Mesendoderm (in vitro differentiated cells): Measurements from ENCODE around the gene CD53.

Source experiments
- DNase-seq: peaks from one replicate; pipeline ENCODE4 v3.0.0; 2013
- H2AK5ac ChIP-seq: 2 replicates; pipeline ENCODE4 v1.6.1; 2013; ENCODE audit warnings: low read length, inconsistent platforms
- H2BK120ac ChIP-seq: 2 replicates; pipeline ENCODE4 v1.6.1; 2013; ENCODE audit warnings: low read depth, mild to moderate bottlenecking, low read length, moderate library complexity, mixed read lengths
- H2BK15ac ChIP-seq: replicated peaks from 2 replicates; pipeline ENCODE4 v1.6.1; 2013; ENCODE audit warnings: low read depth, mild to moderate bottlenecking, moderate library complexity
- H2BK5ac ChIP-seq: 2 replicates; pipeline ENCODE4 v1.6.1; 2013; ENCODE audit warnings: low read length, inconsistent platforms
- H3K18ac ChIP-seq: 2 replicates; pipeline ENCODE4 v1.6.1; 2013; ENCODE audit warnings: mild to moderate bottlenecking, low read length, mixed read lengths
- H3K23ac ChIP-seq: one replicate; pipeline ENCODE4 v1.6.1; 2013; ENCODE audit warnings: low read length
- H3K27ac ChIP-seq: 2 replicates; pipeline ENCODE4 v1.5.1; 2013; ENCODE audit warnings: low read depth, mild to moderate bottlenecking, inconsistent platforms, low read length, moderate library complexity
- H3K27me3 ChIP-seq: 2 replicates; pipeline ENCODE4 v1.6.1; 2013; ENCODE audit warnings: low read length, control low read depth, mild to moderate bottlenecking, inconsistent platforms; ENCODE audit not compliant: insufficient read depth, poor library complexity
- H3K36me3 ChIP-seq: 2 replicates; pipeline ENCODE4 v1.6.1; 2013; ENCODE audit warnings: low read length, inconsistent platforms; ENCODE audit not compliant: control insufficient read depth, insufficient read depth
- H3K4ac ChIP-seq: one replicate; pipeline ENCODE4 v1.6.1; 2013; ENCODE audit warnings: low read depth, mild to moderate bottlenecking, low read length, moderate library complexity
- H3K4me1 ChIP-seq: 2 replicates; pipeline ENCODE4 v1.6.1; 2013; ENCODE audit warnings: low read depth, low read length, inconsistent platforms; ENCODE audit not compliant: control insufficient read depth
- H3K4me2 ChIP-seq: 2 replicates; pipeline ENCODE4 v1.6.1; 2013; ENCODE audit warnings: low read length
- H3K4me3 ChIP-seq: 2 replicates; pipeline ENCODE4 v1.5.1; 2013; ENCODE audit warnings: mild to moderate bottlenecking, low read length
- H3K56ac ChIP-seq: one replicate; pipeline ENCODE4 v1.6.1; 2013; ENCODE audit warnings: low read length
- H3K79me1 ChIP-seq: 2 replicates; pipeline ENCODE4 v1.6.1; 2013; ENCODE audit warnings: low read length, inconsistent platforms
- H3K79me2 ChIP-seq: 2 replicates; pipeline ENCODE4 v1.6.1; 2013; ENCODE audit warnings: mild to moderate bottlenecking, low read length; ENCODE audit not compliant: control insufficient read depth, insufficient read depth
- H3K9ac ChIP-seq: 2 replicates; pipeline ENCODE4 v1.6.1; 2013; ENCODE audit warnings: low read length, inconsistent platforms
- H4K5ac ChIP-seq: one replicate; pipeline ENCODE4 v1.6.1; 2013; ENCODE audit warnings: low read length
- H4K8ac ChIP-seq: one replicate; pipeline ENCODE4 v1.6.1; 2013; ENCODE audit warnings: low read depth, mild to moderate bottlenecking, control low read depth, low read length, moderate library complexity
- WGBS: extraction: QIAGEN DNeasy Blood & Tissue Kit; methylation state at CpG from one replicate; pipeline ENCODE4 v1.1.7; 2013; ENCODE audit warnings: low lambda C conversion rate, missing lambda C conversion rate; ENCODE audit not compliant: insufficient coverage; ENCODE audit errors: extremely low coverage; 5-methylcytosine and 5-hydroxymethylcytosine counted together

The CD53 gene

GRCh38 chr1:110850145-110850544 is 22.8 kb upstream of the CD53 start:
- no peak overlapping the region for H3K56ac ChIP-seq
- no peak overlapping the region for H3K9ac ChIP-seq
- H4K5ac ChIP-seq = no peak overlapping the region
- no peak overlapping the region for H3K23ac ChIP-seq
- H2BK5ac ChIP-seq = no peak overlapping the region
- no peak overlapping the region for H3K4ac ChIP-seq
- no peak overlapping the region for H2AK5ac ChIP-seq
- H3K4me3 ChIP-seq = no peak overlapping the region
- no peak overlapping the region for H4K8ac ChIP-seq
- no peak overlapping the region for H3K18ac ChIP-seq
- H3K36me3 ChIP-seq = no peaks in the 10 kb centered on the region
- no CpG with 5 or more reads among the region's 2 CpGs for WGBS
- H2BK15ac ChIP-seq = no peak overlapping the region
- no peaks in the 10 kb centered on the region for H3K79me2 ChIP-seq
- no peak overlapping the region for H3K4me2 ChIP-seq
- H3K79me1 ChIP-seq = no peaks in the 10 kb centered on the region
- H3K4me1 ChIP-seq = no peaks in the 10 kb centered on the region
- no peak overlapping the region for H2BK120ac ChIP-seq
- no peaks in the 10 kb centered on the region for H3K27me3 ChIP-seq
- H3K27ac ChIP-seq = no peak overlapping the region
- DNase-seq = no peak

GRCh38 chr1:110850627-110851026 is 22.3 kb upstream of the CD53 start:
- Histone ChIP-seq H3K4ac (no peak overlapping the region), H3K9ac (no peak overlapping the region), H3K79me1 (no peaks in the 10 kb centered on the region), H3K4me1 (no peaks in the 10 kb centered on the region), H3K27me3 (no peaks in the 10 kb centered on the region), H3K36me3 (no peaks in the 10 kb centered on the region), H4K5ac (no peak overlapping the region), H2BK5ac (no peak overlapping the region), H3K4me2 (no peak overlapping the region), H2BK120ac (no peak overlapping the region), H3K27ac (no peak overlapping the region), H2BK15ac (no peak overlapping the region), H3K79me2 (no peaks in the 10 kb centered on the region), H2AK5ac (no peak overlapping the region), H3K23ac (no peak overlapping the region), H3K56ac (no peak overlapping the region), H4K8ac (no peak overlapping the region), H3K18ac (no peak overlapping the region), H3K4me3 (no peak overlapping the region)
- no CpG with 5 or more reads among the region's 1 CpG for WGBS
- no peak for DNase-seq

- H2BK5ac ChIP-seq = no peak overlapping the region
- no peak overlapping the region for H3K4ac ChIP-seq
- no peak overlapping the region for H3K23ac ChIP-seq
- H2BK120ac ChIP-seq = no peak overlapping the region
- H3K27ac ChIP-seq = no peak overlapping the region
- H3K4me3 ChIP-seq = no peak overlapping the region
- DNase-seq = no peak
- no peak overlapping the region for H4K8ac ChIP-seq
- no peak overlapping the region for H4K5ac ChIP-seq
- H3K4me2 ChIP-seq = no peak overlapping the region
- no peak overlapping the region for H3K18ac ChIP-seq
- no peak overlapping the region for H3K56ac ChIP-seq
- WGBS = no CpG with 5 or more reads among the region's 3 CpGs
- no peaks in the 10 kb centered on the region for H3K27me3 ChIP-seq
- no peaks in the 10 kb centered on the region for H3K79me2 ChIP-seq
- H3K36me3 ChIP-seq = no peaks in the 10 kb centered on the region
- H2BK15ac ChIP-seq = no peak overlapping the region
- H2AK5ac ChIP-seq = no peak overlapping the region
- H3K4me1 ChIP-seq = no peaks in the 10 kb centered on the region
- no peaks in the 10 kb centered on the region for H3K79me1 ChIP-seq
- H3K9ac ChIP-seq = no peak overlapping the region
Measured at GRCh38 chr1:110853135-110853534, 19.8 kb upstream of the CD53 start.

GRCh38 chr1:110856410-110856809 is 16.5 kb upstream of the CD53 start:
- H3K27ac ChIP-seq = no peak overlapping the region

DNA sequence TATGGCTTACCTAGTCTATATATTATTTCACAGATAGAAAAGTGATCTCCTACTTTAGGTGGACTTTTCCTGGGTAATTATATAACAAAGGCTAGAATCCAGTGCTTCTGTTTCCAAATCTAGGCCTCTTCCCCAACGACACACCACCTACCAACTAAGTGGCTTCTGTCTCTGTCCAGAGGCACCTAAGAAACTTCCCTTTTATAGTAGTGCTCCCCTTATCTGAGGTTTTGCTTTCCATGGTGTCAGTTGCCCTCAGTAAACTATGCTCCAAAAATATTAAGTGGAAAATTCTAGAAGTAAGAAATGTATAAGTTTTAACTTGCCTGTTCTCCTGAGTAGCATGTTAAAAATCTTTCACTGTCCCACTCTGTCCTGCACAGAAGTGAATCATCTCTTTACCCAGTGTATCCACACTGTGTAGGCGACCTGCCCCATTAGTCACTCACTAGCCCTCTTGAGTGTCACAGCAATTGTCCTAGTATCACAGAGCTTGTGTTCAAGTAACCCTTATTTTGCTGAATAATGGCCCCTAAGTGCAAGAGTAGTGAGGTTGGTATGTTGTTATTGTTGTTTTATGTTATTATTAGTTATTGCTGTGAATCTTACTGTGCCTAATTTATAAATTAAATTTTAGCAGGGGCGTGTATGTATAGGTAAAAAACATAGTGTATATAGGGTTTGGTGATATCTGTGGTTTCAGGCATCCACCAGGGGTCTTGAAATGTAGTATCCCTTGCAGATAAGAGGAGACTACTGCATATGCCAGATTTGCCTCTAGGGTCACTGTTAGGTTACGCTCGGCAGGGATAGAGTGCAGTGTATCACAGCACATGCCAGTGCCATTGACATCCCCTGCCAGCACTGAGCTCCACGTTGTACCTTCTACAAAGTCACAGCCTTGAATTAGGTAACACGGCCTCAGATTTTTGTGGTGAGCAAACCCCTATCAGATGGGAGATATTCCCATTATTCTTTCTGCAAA is 14.7 kb upstream of the CD53 start:
- Histone ChIP-seq H3K4me1 (no peaks in the 10 kb centered on the region), H3K18ac (no peak overlapping the region), H3K23ac (no peak overlapping the region), H4K5ac (no peak overlapping the region), H3K4me2 (no peak overlapping the region), H3K27me3 (no peaks in the 10 kb centered on the region), H4K8ac (no peak overlapping the region), H3K4me3 (no peak overlapping the region), H3K9ac (no peak overlapping the region), H3K4ac (no peak overlapping the region), H3K27ac (no peak overlapping the region), H3K79me1 (no peaks in the 10 kb centered on the region), H2BK5ac (no peak overlapping the region), H3K56ac (no peak overlapping the region), H3K79me2 (no peaks in the 10 kb centered on the region), H2BK120ac (no peak overlapping the region), H2AK5ac (no peak overlapping the region), H2BK15ac (no peak overlapping the region), H3K36me3 (no peaks in the 10 kb centered on the region)
- no CpG with 5 or more reads among the region's 7 CpGs for WGBS
- no peak for DNase-seq

More at GRCh38 chr1:110856410-110856809, 16.5 kb upstream of the CD53 start:
- Histone ChIP-seq H3K18ac (no peak overlapping the region), H2BK15ac (no peak overlapping the region), H3K4me1 (no peaks in the 10 kb centered on the region), H2BK120ac (no peak overlapping the region), H3K56ac (no peak overlapping the region), H3K27me3 (no peaks in the 10 kb centered on the region), H2AK5ac (no peak overlapping the region), H3K23ac (no peak overlapping the region), H3K36me3 (no peaks in the 10 kb centered on the region), H3K4me2 (no peak overlapping the region), H3K4me3 (no peak overlapping the region), H3K4ac (no peak overlapping the region), H2BK5ac (no peak overlapping the region), H4K8ac (no peak overlapping the region), H3K79me1 (no peaks in the 10 kb centered on the region), H3K9ac (no peak overlapping the region), H3K79me2 (no peaks in the 10 kb centered on the region), H4K5ac (no peak overlapping the region)
- no CpG with 5 or more reads among the region's 2 CpGs for WGBS
- no peak for DNase-seq
